Activated T-helper 1 cell treated with anti-CD3 and anti-CD28 coated beads, Interleukin-2, amount 50 U/mL, for 16 hours (primary cell): Measurements from ENCODE around the gene VSIR.
A peak's percentile ranks its signal among the peaks of the same experiment; 100 is the strongest.

Source experiments
- DNase-seq, 2 donors: peaks; one replicate each; pipeline ENCODE4 v3.0.0-alpha.2; 2020; ENCODE audit warnings: low read depth in 1 of 2, low spot score in 1 of 2

VSIR gene

DNA sequence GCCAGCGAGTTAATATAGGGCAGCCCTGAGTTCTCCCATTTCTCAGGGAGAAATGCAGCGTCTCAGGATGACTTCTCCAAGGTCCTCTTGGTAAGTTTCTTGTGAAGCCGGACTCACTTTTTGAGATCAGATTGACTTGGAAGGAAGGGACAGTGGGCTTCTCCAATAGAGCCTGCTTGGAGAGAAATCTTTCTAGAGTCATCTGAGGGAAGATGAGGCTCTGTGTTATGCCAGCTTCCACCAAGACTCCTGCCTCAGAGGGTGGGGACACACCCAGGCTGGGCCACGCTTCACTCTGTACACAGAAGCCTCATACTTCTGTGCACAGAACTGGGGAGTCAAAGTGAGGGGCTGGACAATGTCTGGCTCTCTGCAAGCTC lies 59.3 kb downstream of the VSIR start:
- no peak for DNase-seq

DNA sequence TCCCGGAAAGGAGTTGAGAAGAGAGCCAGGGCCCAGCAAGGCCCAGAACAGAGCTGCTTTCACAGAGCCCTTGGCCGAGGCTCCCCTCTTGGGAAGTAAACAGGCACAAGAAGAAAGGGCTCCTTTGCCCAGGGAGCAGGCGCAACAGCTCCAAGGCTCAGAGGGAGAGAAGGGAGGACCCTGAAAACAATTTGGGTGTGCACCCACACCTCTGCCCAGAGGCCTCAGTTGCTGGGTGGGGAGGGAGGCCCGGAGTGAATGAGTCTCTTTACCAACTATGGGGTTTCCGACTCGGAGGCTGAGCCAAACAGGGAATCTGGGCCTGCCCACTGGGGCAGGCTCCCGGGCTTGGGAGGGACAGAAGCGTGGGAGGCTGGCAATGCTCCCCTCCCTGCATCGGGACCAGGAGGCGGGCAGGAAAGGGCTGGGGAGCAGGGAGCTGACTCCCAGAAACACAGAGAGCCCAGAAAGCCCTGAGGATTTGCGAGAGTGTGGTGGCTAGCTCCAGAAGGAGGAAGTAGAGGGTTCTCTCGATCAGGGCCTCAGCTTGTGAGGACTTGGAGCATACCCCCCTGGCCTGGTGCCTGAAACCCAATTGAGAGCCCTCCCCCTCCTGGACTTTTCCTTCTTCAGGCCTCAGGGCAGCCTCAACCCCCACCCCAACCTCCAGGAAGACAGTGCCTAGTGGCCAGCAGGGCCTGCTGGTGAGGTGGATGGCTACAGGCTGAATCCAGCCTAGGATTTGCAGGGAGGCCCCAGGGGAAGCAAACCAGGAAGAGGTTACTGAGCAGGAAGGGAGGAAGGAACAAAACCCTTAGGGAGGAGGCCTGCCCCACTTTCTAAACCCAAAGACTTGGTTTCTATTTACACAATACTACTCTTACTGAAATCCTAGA lies 59.9 kb downstream of the VSIR start:
- no peak for DNase-seq

DNA sequence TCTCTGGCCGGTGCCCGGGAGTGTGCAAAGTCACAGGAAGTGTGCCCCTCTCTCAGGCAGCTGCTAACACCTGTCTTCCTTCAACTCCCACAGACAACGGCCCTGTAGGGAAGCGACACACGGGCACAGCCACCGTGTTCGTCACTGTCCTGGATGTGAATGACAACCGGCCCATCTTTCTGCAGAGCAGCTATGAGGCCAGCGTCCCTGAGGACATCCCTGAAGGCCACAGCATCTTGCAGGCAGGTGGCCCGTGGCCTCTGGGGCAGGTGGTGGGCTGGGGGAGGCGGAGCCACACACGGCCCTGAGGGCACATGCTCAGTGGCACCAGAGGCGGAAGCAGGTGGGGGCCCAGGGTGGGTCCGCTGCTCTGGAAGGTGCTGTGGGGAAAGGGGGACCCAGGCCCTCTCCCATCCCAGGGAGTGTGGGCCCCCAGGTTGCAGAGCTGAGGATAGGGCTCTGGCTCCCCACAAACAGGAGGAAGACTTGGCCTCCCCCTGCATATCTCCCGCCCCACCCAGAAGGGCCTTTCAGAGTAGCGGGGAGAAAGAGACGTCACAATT lies 60.7 kb downstream of the VSIR start:
- DNase-seq, result no peak

DNA sequence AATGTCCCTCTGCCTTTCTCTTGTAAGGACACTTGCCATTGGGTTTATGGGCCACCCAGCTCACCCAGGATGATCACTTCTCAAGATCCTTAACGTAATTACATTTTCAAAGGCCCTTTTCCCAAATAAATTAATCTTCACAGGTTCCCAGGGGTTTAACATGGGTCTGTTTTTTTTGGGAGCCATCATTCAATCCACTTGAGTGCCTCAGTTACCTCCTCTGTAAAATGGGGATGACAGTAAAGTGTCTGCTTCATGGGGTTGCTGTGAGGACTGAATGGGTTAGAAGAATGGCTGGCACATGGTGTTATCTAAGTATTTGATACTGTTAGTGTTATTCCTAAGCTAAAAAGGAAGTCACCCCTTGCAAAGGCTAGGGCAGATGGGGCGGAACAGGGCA lies 61.1 kb downstream of the VSIR start:
- no peak for DNase-seq

DNA sequence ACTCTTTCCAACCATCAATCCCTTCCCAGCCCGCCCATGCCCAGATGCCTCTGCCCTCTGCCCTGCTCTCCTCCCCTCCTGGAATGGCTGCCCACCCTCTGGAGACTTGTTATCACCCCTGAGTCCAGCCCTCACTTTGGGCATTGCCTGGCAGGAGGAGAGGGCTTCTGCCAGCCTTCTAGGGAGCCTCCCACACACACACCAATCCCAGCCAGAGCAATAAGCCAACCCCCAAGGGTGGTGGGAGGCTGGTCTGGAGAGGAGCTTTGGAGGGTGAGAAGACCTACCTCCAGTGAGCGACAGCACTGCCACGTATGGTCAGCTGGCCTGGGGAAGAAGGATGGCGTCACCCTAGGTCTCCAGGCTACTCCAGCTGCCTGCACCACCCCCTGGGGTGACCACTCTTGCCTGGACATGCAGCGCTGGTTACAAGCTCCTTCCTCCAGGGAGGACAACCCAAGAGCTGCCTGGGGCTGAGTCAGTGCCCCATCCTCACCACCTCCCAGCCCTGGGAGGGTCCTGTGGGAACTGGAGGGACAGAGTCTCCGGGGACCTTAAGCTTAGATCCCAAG lies 62.2 kb downstream of the VSIR start:
- DNase-seq, result no peak

DNA sequence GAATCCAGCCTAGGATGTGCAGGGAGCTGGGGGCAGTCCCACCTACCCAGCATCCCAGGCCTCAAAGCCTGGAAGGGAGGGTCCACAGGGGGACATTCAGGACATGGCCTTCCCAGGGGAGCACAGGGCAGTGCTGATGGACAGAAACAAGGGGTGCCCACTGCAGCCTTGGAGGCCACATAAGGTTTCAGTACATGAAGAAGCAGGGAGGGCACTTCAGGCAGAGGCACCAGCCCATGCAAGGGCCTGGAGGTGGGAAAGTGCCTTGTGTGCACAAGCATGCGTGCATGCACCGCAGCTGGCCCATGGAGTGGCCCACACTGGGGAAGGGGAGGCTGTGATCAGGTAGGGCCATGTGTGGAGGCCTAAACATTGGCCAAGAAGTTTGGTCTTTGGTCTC lies 62.8 kb downstream of the VSIR start:
- no peak for DNase-seq

DNA sequence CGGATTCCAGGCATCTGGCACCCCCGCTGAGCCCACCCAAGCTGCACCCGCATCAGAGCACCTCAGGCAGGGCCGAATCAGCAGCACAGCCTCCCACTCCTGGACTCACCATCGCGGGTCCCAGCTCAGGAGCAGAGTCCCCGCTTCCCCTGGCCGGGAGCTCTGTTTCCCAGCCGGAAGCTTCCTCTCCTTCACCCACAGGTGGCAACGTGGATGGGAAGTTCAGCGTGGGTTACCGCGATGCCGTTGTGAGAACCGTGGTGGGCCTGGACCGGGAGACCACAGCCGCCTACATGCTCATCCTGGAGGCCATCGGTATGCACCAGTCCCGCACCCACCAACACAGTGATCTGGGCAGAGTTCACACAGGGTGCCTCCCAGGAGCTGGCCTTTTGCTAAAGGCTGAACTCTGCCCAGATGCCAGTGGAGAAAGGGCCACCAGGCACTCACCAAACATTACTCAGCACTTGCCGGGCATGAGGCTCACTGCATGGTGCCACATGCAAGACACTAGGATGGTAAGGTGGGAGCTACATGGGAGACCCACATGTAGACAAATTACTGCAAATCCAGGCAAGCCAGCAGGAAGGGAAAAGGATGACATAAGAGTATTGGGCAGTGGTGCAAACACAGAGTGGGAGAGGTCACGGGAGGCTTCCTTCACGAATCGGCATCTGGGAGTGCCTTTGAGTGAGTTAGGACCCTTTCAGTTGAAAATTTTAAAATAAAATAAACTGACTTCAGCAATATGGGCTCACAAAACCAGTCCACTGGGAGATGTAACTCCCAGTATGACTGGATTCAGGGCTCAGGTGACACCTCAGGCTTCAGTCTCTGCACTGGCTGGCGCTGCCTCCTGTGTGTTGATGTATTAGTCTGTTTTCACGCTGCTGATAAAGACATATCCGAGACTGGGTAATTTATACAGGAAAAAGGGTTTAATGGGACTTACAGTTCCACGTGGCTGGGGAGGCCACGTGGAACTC lies 64.1 kb downstream of the VSIR start:
- DNase-seq, result no peak

DNA sequence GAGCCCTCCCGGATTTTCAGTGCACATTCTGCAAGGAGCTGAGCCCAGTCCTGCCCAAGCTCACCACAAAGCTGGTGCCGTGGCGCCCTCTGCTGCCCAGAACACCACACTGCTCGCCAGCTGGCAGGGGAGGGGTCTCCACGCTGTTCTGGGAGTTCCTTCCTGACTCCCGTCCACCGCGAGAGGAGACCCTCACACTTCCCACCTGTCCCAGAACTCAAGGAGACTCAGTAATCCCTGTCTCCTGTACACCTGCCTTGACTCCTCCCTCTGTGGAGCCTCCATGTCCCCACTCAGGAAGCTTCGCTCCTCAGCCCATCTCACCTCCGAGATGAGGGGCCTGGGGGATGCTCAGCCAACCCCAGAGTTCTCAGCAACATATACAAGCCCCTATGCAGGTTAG lies 65.0 kb downstream of the VSIR start:
- peak; percentile 35 to 43 for DNase-seq

DNA sequence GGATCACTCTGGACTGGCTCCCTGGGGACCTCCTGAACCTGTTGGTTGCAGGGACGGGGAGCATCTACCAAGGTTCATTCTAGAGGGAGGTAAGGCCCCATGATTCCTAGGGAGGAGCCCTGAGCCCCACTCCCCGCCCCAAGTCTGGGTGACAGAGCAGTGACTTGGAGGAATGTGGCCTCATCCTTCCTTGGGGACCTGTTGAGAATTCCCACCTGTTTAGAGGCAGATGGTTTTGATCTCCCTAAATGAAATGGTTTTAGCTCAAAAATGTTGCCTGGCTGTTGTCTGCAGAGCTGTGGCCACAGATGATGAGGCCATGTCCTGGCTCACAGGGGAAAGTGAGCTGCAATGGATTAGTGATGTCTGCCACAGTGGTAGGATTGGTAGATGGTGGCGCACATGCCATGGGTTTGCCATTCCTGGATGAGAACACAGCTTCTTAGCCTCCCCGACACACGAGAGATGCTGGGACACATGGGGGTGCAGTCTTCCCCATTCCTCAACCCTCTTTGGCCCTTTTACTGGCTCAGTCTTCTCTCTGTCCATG lies 66.0 kb downstream of the VSIR start:
- DNase-seq, result no peak

DNA sequence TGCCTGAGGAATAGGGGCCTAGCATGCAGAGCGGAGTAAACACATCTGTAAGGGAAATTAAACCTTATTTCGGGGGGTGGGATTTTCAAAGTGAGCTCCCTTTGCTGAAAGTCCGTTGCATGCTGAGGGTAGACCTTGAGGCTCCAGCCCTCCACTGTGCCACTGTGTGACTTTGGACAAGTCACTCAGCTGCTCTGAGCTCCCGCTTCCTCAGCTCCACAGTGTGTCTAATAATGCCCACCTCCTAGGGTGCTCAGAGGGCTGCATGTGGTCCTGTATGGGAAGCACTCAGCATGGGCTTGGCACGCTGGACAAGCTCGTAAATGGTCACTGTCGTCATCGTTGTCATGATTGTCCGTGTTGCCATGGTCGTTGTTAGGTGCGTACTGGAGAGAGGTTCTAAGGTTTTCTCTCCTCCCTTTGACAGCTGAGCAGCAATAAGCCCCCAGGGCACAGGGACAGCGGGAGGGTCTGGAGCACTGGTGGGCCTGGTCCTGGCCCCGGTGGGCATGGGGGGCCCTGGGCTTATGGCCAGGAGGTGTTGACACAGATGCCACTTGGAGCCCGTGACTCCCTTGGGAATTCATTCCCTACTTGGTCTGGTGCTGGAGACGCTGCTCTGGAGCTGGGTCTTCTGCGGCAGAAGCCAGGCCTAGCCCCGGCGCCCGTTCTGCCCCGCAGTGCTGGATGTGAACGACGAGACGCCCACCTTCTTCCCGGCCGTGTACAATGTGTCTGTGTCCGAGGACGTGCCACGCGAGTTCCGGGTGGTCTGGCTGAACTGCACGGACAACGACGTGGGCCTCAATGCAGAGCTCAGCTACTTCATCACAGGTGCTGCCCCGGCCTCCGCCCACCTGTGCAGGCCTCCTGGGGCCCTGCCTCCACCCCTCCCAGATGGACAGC lies 66.9 kb downstream of the VSIR start:
- no peak for DNase-seq

DNA sequence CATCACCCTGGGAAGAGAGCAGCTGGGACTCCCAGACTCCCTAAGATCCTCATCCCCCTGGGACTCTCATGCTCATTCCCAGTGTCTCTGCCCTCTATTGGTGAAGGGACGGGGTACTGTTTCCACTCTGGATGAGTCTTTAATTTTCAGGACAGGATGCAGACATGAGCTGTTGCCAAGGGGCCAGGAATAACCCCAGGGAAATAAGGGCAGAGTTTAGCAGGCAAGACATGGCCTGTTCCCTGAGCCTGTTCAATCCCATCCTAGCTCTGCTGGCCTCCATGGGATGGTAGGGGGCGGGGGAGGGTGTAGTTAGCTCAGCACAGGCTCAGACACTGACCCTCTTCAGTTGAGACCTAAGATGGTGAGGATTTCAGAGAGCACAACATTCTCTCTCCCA lies 67.7 kb downstream of the VSIR start:
- no peak for DNase-seq

DNA sequence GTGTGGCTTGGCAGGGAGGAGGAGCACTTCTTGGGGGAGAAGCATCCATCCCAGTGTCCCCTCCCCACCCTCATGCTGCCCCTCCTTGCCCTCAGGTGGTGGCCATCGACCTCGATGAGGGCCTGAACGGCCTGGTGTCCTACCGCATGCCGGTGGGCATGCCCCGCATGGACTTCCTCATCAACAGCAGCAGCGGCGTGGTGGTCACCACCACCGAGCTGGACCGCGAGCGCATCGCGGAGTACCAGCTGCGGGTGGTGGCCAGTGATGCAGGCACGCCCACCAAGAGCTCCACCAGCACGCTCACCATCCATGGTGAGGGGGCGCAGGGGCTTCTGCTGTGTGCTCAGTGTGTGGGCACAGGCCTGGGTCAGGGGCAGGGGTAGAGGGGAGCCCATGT lies 68.5 kb downstream of the VSIR start:
- DNase-seq, result no peak

DNA sequence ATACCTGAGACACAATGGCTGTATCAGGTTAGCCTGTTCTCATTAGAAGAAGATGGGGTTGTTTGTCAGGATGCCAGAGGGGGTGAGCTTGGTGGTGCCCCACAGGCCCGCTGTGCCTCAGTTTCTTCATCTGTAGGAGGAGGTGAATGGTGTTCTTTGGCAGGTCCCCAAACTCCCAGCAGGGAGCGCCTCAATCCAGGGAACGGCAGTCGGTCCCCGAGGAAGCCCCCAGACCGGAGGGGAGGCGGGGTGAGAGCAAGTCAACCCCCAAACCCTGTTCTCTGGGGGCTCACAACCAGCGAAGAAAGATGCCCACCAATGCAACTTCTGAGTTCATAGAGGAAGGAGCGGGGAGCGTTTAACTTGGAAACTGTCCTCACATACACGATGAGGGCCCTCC lies 69.7 kb downstream of the VSIR start:
- DNase-seq, result no peak

DNA sequence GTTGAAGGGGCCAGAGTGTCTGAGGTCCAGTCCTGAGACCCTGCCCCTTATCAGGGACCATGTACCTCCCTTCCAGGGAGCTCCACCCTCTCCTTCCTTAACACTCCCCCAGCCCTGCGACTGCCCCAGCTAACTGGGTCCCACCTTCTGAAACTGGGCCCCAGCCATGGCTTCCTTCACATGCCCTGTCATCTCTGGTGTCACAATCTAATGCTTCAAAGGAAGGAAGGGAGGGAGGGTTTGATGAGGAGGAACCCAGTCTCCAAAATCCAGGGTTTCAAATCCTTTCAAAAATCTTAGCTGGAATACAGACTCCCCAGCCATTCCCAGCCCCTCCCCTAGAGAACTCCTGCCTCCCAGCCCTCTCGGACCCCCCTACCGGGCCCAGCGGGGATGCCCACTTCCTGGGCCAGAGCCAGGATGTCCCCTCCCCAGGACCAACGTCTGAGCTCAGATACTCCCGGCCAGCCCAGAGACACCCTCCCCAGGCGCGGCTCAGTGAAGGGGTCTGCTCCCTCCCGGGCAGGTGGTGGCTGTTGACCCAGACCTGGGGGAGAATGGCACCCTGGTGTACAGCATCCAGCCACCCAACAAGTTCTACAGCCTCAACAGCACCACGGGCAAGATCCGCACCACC lies 71.7 kb downstream of the VSIR start:
- no peak for DNase-seq

DNA sequence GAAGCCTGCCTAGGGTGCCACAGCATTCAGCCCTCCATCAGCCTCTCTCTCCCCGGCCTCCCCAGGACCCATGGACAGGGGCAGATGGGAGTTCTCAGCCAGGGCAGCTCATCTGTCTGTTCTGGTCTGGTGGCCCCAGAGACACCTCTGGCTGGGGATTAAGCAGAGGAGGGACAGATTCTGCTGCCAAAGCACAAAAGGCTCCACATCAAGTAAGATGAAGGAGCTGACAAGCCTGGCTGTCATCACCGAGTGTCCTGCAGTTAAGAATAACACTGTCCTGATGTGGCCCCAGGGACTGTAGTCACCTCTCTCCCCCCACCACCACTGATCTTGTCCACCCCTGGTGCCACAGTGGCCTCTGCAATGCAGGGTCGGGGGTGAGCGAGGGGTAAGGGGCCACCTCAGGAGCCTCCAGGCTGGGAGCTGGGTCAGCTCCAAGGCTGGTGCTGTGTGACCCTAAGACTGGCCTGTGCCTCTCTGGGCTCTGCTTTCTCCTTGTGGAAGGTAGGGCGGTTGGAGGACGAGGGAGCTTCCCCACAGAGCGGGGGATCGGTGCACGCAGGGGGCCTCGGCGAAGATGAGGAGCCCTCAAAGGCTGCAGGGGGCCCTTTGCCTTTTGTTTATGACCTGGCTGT lies 72.5 kb downstream of the VSIR start:
- DNase-seq, result no peak

DNA sequence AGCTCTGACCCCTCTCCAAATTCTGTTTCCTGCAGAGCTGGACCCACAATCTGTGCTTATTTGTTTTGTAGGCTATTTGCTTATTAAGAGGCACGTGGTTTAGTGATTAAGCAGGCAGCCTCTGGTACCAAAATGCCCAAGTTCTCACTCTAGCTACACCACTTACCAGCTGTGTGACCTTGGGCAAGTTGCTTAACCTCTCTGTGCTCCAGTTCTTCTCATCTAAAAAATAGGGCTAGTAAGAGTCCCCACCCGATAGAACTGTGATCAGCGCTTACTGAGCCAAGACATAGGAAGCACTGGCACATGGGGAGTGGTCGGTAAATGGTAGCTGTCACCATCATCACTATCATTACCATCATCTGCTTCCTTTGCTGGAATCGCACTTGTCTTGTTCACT lies 74.6 kb downstream of the VSIR start:
- no peak for DNase-seq

DNA sequence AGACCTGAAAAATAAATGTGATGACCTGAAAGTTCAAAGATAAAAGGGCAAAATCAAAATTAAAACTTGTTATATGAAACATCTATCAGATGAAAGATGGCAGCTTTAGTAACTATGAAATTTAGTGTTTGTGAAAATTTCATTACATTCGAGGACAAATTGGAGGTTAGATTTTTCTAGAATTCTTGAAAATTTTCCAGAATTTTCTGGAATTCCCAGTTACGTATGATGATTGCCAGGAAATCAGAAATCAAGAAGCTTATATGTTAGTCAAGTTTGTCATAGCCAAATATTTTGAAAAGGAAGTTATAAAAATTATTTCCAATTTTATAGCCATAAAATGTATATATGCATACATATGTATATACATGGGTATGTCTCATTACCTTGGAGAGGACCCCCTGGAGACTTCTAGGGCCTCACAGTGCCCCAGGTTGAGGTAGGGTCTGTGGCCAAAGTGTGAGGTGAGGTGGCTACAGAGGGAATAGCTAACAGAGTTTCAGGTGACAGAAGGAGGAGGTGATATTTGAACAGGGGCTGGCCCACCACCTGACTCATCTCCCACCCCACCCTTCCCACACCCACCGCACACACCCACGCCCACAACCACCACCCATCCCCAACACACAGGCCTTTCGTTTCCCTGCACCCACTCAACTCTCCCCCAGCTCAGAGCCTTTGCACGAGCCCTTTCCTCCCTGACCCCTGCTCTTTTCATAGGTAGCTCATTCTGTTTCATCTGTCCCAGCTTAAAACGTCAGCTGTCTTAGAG lies 75.2 kb downstream of the VSIR start:
- DNase-seq, result peak in 1 of 2 donors; percentile 34
